HT1080 (cell line): ENCODE data around the gene ELL2. TPM values are rescaled to one million over a fixed set of nuclear protein-coding genes. Genes with fewer than 3 reads are reported as not detected.
"Not testable (repeated sequence)": the region's sequence is repeated elsewhere in the genome, so short reads cannot be mapped to it uniquely, and the experiment has no call there.

Experiments
- DNase-seq: peaks from one replicate; pipeline ENCODE4 v3.0.0-alpha.2; 2015; ENCODE audit warnings: low read depth
- total RNA-seq: library from RNA; depleted of rRNA; stranded (reverse); fragments of >200 nt; shearing (Covaris generic); gene quantifications from 2 replicates; pipeline ENCODE4 v1.2.3, GENCODE V29; 2014

Gene ELL2
- total RNA-seq, 1 experiment from 2014 or later, result 61.1 TPM

DNA sequence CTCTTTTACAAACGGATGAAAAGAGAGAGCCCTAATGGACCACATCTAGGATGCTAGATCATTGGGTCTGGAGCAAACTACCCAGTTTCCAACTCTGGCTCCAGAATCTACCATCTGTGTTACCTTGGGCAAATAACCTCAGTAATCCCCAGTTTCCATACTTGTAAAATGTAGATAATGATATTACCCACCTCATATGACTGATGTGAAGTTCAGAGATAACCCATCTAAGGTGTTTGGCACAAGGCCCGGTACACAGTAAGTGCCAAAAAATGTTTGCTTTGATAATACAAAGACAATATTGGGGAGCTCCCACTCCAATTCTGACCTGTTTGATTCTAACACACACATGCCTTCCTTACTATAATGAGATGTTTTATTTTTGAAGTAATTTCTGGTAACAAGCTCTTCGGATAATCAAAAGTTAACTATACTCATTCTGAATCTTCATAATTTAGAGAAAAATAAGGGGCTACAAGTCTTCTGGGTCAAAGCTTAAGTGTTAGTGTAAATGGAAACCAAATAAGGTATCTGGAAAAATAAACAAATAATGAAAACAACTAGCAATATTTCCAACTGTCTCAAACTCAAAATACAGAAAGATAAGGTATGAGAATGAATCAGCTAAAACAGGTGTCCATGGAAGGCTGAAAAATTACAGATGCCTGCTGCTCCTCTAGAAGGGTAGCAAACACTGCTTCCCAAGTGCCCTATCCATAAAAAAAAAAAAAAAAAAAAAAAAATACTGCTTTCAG, 30.4 kb downstream of the ELL2 start:
- no peak for DNase-seq

GRCh38 chr5:95930141-95930930, 31.3 kb downstream of the ELL2 start:
- no peak for DNase-seq

GRCh38 chr5:95928724-95929253, 32.9 kb downstream of the ELL2 start:
- no peak for DNase-seq

GRCh38 chr5:95927927-95928723, 33.5 kb downstream of the ELL2 start:
- DNase-seq, result no peak

- DNase-seq, result not testable (repeated sequence)
Observed at GRCh38 chr5:95927300-95927699, 34.4 kb downstream of the ELL2 start.

DNA sequence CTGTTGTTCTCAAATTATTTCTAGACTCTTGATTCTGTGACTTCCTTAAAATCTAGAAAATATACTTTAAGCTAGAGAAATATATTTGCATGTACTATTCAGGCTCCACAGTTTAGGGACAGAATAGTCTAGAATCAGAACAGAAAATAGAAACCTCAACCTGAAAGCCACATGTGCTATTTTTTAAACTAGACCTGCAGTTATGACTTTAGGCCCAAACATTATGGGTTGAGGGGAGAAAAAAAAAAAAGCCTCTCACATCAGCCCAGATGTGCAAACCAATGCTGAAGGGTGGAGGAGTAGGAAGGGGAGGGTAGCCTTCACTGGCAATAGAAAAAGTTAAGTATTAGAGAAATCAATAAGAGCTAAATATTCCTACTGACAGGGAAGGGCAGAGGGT, 35.7 kb downstream of the ELL2 start:
- no peak for DNase-seq

DNA sequence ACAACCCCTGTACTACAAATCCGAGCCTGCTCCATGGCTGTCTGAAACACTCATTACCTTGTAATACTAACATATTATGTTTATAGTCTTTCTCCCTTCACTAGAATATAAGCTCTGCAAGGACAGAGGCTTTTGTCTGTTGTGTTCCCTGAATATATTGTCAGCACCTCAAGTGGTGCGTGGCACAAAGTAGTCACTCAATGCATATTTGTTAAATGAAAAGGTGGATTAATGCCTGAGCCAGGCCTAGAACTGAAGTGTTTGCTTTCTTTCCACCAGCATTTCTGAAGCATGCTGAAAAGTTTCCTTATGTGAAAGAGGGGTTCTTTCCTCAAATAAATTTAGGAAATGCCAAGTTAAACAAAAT, 36.3 kb downstream of the ELL2 start:
- DNase-seq, result no peak

GRCh38 chr5:95924720-95925377, 36.8 kb downstream of the ELL2 start:
- DNase-seq, result no peak

DNA sequence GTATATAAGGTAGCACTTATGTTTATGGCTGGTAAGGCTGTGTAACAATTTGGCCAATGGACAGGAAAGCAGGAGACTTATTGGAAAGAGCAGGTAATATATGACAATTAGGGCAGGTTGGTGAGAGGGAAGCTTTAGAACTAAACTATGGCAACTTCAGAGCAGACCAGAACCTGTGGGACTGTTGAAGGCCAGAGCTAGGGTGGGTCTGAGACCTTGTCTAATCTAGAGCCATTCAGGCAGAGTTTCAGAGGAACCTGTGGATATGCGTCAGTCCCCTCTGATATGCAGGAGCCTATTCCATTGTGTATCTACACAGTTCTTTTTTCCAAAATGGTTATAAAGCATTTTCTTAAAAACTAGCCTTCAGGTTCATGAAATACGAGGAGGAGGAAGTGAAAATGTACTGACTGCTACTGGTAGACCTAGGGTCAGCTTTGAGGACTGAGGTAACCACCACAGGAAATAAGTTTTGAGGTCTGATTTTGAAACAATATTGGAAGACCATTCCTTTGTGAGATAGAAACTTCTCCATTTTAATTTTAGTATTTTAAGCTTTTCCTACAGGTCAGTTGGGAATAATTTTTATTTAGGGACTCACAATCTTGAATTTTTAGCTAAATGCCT, 37.6 kb downstream of the ELL2 start:
- DNase-seq, result no peak

- DNase-seq, result no peak
Observed at GRCh38 chr5:95922798-95923197, 38.9 kb downstream of the ELL2 start.

DNA sequence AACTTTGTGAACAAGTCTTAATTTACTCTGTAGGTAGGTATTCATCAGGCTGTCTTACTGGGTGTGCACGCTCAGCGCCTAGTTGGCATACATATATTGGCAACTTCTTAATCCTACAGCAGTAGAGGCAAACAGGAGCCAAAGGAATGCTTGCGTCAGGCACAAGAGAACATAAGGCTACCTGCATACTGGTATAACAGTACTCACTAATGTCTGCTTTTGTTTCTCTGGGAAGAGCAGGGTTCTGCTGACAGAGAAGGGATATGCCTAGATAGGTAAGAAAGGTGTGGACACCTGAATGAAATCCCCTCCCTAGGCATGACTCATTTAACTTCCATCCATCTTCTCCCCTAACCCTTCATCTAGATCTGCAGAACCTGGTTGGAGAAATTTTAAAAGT, 40.1 kb downstream of the ELL2 start:
- no peak for DNase-seq

DNA sequence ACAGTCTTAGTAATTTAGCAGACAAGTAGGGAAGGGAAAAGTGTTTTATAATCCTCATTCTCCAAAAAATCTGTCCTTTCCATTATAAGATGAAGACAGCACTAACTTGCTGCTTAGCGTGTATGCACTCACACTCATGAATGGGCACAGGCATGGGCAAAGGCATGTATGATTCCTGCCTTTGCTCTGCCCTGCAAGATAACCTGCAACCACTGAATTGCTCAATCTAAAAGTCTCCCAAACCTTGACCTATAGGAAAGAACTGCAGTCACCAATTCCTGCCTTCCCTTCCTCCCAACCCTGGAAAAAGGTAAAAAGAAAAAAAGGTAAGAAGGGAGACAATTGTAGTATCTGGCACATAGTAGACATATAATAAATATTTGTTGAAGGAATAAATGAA, 40.8 kb downstream of the ELL2 start:
- no peak for DNase-seq

- DNase-seq, result no peak
Observed at GRCh38 chr5:95919658-95920057, 42.0 kb downstream of the ELL2 start.

- DNase-seq, result no peak
Observed at GRCh38 chr5:95918421-95919006, 43.1 kb downstream of the ELL2 start.

DNA sequence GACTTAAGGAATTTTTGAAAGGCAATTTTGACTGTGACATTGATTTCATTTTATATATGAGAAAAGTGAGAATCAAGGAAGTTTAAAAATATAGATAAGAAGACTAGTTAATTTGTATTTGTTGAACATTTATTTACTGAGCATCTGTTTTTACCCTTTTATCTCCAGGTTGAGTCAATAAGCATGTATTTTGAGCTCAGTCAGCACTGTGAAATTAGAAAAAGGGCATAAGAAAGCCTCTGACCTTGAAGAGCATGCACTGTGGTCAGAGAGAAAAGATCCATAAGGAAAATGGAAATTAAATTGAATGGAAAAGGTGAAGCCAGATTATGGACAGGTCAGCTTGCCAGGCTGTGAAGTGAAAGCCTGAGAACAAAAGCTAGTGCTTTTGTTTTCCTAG, 44.4 kb downstream of the ELL2 start:
- DNase-seq, result no peak

DNA sequence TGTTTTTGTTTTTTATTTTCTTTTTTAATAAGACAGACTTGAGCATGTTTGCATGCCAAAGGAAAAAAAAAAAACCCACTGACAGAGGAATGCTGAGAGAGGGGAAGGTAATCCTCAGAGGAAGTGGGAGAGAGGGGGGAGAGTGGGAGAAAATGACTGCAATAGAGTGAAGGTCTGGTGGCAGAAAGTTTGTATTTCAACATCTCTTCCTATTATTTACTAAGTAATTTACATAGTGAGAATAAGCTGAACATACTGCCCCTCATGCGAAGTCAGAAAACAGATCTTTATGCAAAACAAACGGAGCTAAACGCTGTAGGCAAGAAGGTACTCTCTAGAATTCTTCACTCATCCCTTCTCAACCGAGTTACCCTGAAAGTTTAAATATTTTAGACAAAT, 45.0 kb downstream of the ELL2 start:
- DNase-seq, result no peak

GRCh38 chr5:95915999-95916686, 45.5 kb downstream of the ELL2 start:
- no peak for DNase-seq

- DNase-seq, result no peak
Observed at GRCh38 chr5:95913663-95914062, 48.0 kb downstream of the ELL2 start.

DNA sequence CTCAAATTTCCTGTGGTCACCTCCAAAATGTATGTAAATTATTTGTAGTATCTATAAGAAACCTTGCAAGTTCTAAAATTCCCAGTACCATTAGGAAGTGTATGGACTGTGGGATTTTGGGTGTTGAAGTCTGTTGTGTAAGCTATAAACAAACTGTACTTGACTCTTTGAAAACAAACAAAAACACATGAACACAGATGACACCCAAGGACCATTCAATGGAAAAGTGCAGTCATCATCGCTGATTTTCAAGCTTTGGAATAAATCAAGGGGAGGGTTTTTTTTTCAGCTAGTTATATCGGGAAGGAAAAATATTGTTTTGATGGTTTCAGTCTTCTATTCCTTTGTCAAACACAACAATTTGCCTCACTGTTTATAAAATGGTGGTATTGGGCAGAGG, 49.6 kb downstream of the ELL2 start:
- no peak for DNase-seq

DNA sequence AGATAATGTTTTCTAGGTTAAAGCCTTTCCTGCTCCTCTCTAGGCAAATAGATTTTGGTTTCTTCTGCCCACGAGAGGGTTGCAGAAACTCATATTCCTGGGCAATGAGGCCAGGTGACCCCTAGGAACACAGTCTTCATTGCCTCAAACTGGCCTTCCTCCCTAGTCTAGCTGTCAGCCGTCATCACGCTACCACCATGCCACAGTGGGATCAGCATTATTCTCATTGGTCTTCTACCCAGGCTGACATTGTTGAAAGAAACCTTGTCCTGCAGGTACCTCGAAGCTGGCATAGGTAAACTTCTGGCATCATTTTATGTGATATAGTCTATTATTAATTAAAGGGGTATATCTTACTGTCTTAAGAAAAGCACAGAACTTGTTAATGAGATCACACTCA, 51.1 kb downstream of the ELL2 start:
- DNase-seq, result no peak
